Measurements from ENCODE around the gene POLR1C.

POLR1C gene

DNA sequence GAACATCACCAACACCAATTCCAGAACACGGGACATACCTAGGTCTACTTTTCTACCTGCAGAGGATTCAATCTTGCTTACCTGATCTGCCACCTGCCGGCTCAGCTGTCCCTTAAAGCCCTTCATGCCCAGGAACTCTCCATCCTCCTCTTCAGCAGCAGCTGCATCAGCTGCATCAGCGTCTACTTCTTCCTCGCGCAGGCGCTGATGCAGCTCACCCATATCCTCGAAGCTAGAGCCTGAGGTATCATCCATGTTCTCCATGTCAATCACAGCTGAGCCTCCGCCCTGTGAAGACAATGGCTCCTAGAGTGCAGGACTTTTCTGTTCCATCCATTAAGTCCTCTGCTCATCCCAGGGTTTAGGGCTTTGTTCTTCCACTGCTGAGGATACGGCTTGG, 1.1 kb upstream of the POLR1C start:
- H3K27ac ChIP-seq = peak overlapping the region; percentile 96
- TF ChIP-seq, protein P1, sequence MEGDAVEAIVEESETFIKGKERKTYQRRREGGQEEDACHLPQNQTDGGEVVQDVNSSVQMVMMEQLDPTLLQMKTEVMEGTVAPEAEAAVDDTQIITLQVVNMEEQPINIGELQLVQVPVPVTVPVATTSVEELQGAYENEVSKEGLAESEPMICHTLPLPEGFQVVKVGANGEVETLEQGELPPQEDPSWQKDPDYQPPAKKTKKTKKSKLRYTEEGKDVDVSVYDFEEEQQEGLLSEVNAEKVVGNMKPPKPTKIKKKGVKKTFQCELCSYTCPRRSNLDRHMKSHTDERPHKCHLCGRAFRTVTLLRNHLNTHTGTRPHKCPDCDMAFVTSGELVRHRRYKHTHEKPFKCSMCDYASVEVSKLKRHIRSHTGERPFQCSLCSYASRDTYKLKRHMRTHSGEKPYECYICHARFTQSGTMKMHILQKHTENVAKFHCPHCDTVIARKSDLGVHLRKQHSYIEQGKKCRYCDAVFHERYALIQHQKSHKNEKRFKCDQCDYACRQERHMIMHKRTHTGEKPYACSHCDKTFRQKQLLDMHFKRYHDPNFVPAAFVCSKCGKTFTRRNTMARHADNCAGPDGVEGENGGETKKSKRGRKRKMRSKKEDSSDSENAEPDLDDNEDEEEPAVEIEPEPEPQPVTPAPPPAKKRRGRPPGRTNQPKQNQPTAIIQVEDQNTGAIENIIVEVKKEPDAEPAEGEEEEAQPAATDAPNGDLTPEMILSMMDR (conservative IDR thresholded peaks at IDR 0.05) = no peak

DNA sequence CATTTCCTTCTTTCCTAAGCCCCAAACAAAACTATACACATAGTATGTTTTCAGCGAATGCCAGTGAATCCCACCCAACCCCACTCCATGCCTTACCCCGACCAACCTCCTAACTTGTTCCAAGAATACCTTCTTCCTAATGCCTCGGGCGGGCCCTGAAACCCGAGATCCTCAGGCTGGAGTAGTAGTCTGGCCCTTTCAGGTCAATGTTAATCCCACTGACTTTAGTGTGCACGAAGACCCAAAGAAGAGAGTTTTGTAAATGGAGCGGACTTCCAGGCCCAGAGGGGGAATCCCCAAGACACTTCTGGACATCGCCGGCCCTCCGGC, 557 bp upstream of the POLR1C start:
- H3K27ac ChIP-seq = peak overlapping the region; percentile 96
- TF ChIP-seq, protein P1 (conservative IDR thresholded peaks at IDR 0.05) = no peak

DNA sequence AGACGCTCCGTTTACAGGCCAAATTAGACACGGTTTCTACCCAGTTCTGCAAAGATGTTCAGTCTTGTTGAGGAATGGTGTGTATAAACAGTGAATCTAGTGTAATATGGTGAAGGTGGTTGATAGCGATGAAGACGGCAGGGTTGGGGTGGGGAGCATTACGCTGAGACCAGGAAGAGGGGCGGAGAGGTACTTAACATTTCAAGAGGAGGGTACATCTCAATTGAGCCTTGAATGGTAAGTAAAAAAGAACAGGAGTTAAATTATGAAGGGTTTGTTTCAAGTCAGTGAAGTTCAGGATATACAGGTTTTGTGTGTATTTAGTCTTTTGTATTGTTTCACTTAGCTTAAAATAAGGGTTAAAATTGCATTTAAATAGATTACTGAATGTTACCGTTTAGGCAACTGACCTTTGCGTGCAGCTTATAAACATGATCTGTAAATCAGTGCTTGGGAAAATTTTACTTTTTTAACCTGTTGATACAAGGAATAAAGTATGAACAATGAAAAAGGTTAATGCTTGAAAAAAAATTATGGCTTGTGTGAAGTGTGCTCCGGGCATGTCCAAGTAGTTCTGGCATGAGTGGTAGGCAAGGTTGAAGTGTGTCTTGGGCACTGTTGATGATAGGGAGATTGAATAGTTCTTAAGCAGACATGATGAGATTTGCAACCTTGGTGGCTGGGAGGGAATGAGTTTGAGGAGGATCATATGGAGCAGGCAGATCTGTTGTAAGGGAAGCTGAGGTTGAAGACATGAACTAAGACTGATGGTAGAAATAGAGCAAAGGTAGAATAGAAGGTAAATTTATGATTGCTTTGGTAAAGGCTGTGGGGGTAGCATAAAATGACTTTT, 842 bp downstream of the POLR1C start:
- H3K27ac ChIP-seq = peak overlapping the region; percentile 96
- TF ChIP-seq, protein P1 (conservative IDR thresholded peaks at IDR 0.05) = no peak

DNA sequence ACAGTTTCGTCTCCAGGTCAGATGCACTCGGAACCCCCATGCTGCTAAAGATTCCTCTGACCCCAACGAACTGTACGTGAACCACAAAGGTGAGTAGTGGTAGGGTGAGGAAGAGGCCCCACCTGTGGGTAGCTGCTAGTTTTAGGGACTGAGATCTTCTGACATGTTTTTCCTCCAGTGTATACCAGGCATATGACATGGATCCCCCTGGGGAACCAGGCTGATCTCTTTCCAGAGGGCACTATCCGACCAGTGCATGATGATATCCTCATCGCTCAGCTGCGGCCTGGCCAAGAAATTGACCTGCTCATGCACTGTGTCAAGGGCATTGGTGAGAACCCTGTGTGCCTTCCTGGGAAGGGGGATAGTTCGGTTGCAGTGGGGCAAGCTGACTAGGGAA, 3.2 kb downstream of the POLR1C start:
- TF ChIP-seq, protein P1 (conservative IDR thresholded peaks at IDR 0.05) = no peak
- no peak overlapping the region for H3K27ac ChIP-seq

DNA sequence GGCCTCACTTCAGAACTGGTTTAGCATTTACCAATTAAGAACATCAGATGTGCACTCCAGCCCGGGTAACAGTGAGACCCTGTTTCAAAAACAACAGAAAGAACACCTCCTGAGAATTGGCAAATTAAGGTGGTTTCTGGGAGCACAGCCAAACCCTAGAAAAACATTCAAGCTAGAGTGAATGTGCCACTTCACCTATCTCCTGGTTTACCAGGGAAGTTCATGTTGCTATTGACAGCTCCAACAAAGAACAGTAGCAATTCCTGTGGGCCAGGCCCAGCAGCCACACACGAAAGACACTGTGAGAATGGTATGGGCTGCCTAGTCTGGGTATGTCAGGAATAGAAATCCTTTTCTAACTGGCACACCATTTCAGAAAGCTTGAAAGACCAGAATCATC, 4.9 kb downstream of the POLR1C start:
- peak overlapping the region; percentile 79 for H3K27ac ChIP-seq
- TF ChIP-seq, protein P1 (conservative IDR thresholded peaks at IDR 0.05) = no peak

DNA sequence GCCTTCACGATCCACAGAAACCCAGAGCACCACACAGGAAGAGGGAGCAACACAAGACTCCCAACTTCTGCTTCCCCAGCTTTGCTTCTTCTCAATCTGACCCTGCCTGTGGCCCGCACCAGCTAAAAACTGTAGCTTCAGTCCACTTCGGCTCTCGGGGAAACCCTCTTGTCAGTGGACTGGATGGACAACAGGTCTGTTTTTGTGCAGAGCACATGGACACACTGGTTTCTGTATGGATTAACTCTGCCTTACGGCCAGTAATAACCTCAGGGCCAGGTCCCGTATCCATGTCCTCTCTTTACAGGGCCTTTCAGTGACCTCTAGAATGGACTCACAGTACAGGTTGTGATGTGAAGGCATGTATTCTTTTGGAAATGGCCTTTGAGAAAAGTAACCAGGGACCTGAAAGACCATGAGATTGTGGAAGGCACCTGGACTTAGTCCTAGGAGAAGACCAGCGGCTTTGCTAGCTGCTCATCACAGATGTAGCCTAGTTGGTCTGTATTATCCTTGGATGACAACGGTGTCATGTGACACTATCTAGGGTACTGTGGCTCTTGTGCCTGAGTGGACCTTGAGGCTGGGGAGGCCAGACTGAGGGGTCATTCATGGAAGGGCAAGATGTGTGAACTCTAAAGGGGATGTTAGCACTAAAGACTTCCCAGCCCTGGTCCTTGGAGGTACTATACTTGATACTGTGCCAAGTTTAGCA, 5.8 kb downstream of the POLR1C start:
- H3K27ac ChIP-seq = peak overlapping the region; percentile 79
- TF ChIP-seq, protein P1 (conservative IDR thresholded peaks at IDR 0.05) = no peak

DNA sequence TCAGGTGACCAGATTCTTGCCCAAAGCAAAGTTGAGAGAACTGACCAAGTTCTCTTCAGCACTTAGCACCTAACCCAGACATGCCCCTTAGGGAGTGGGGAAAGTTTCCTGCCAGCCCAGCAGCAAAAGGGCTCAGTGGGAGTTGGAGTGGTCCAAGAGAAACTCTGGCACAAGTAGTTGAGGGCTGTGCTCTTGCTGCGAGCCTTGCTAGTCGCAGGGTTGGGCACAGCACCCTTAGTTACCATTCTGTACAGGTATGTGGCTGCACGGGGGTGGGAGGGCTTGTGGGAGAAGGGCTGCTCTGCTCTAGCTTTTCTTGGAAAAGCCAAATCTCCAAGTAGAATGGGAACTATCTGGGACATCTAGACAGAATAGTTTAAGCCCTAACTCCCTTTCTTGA, 6.4 kb downstream of the POLR1C start:
- TF ChIP-seq, protein P1 (conservative IDR thresholded peaks at IDR 0.05) = no peak

More for the DNA sequence above, 6.4 kb downstream of the POLR1C start:
- H3K27ac ChIP-seq = peak overlapping the region; percentile 79

All from VCaP (cell line).